Pons (tissue), 1 donor: Measurements from ENCODE around the gene CPOX.
"Not testable (repeated sequence)": the region's sequence is repeated elsewhere in the genome, so short reads cannot be mapped to it uniquely, and the experiment has no call there.

Experiments used
- DNase-seq: peaks from one replicate; pipeline ENCODE4 v3.0.0-alpha.2; 2016; ENCODE audit warnings: low spot score

CPOX gene

GRCh38 chr3:98563661-98564281, 29.6 kb downstream of the CPOX start:
- DNase-seq: no peak

- DNase-seq: no peak
Observed at GRCh38 chr3:98561727-98562521, 31.5 kb downstream of the CPOX start.

GRCh38 chr3:98560911-98561310, 32.5 kb downstream of the CPOX start:
- DNase-seq: no peak

GRCh38 chr3:98559769-98560168, 33.6 kb downstream of the CPOX start:
- DNase-seq: not testable (repeated sequence)

- no peak for DNase-seq
Observed at GRCh38 chr3:98558100-98558827, 35.1 kb downstream of the CPOX start.

- no peak for DNase-seq
Observed at GRCh38 chr3:98557324-98558010, 35.9 kb downstream of the CPOX start.

- DNase-seq: no peak
Observed at GRCh38 chr3:98556164-98557130, 37.0 kb downstream of the CPOX start.

- DNase-seq: no peak
Observed at GRCh38 chr3:98555025-98555379, 38.4 kb downstream of the CPOX start.

- no peak for DNase-seq
Observed at GRCh38 chr3:98554580-98554979, 38.8 kb downstream of the CPOX start.

- DNase-seq: peak; percentile 40
Observed at GRCh38 chr3:98553753-98554152, 39.7 kb downstream of the CPOX start.

GRCh38 chr3:98553021-98553563, 40.3 kb downstream of the CPOX start:
- DNase-seq: peak; percentile 17

- no peak for DNase-seq
Observed at GRCh38 chr3:98552232-98553020, 41.0 kb downstream of the CPOX start.

- DNase-seq: no peak
Observed at GRCh38 chr3:98551754-98552153, 41.7 kb downstream of the CPOX start.

- no peak for DNase-seq
Observed at GRCh38 chr3:98551236-98551635, 42.2 kb downstream of the CPOX start.

GRCh38 chr3:98550833-98551232, 42.6 kb downstream of the CPOX start:
- no peak for DNase-seq

- no peak for DNase-seq
Observed at GRCh38 chr3:98548544-98548943, 44.9 kb downstream of the CPOX start.

- DNase-seq: no peak
Observed at GRCh38 chr3:98545940-98546339, 47.5 kb downstream of the CPOX start.

- no peak for DNase-seq
Observed at GRCh38 chr3:98542623-98543022, 50.8 kb downstream of the CPOX start.

- no peak for DNase-seq
Observed at GRCh38 chr3:98541695-98542094, 51.7 kb downstream of the CPOX start.

GRCh38 chr3:98540346-98540745, 53.1 kb downstream of the CPOX start:
- no peak for DNase-seq
